Measurements from ENCODE around the gene UVRAG. TPM values are rescaled to one million over a fixed set of nuclear protein-coding genes. Genes with fewer than 3 reads are reported as not detected.

Gene UVRAG
- total RNA-seq, 1 experiment from 2014 or later = 31.3 TPM

DNA sequence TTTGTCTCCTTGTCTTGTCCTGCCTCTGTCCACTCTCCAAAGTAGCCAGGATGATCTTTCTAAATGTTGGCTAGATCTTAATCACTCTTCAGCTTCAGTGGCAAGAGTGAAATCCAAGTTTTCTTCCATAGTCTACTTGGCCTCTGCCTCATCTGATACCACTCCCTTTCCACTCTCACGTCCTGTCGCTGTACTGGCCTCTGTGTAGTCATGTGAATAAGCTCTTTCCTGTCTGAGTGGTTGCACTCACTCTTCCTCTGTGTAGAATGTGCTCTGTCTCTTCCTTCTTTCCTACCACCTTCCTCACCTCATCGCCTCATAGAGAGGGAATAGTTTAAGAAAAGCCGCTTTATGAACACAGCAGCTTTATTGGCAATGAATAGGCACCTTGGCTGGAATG, 304.8 kb downstream of the UVRAG start:
- H3K4me3 ChIP-seq (ENCODE audit: low read depth, low read length) = no peak overlapping the region
- TF ChIP-seq, protein P1, sequence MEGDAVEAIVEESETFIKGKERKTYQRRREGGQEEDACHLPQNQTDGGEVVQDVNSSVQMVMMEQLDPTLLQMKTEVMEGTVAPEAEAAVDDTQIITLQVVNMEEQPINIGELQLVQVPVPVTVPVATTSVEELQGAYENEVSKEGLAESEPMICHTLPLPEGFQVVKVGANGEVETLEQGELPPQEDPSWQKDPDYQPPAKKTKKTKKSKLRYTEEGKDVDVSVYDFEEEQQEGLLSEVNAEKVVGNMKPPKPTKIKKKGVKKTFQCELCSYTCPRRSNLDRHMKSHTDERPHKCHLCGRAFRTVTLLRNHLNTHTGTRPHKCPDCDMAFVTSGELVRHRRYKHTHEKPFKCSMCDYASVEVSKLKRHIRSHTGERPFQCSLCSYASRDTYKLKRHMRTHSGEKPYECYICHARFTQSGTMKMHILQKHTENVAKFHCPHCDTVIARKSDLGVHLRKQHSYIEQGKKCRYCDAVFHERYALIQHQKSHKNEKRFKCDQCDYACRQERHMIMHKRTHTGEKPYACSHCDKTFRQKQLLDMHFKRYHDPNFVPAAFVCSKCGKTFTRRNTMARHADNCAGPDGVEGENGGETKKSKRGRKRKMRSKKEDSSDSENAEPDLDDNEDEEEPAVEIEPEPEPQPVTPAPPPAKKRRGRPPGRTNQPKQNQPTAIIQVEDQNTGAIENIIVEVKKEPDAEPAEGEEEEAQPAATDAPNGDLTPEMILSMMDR (IDR thresholded peaks at IDR 0.05; ENCODE audit: insufficient read depth in 1 of 2, low read depth in 1 of 2, low read length in 1 of 2, severe bottlenecking in 1 of 2, unreplicated experiment in 1 of 2) = no peak
- no peaks in the 10 kb centered on the region for H3K36me3 ChIP-seq (ENCODE audit: control insufficient read depth, insufficient read depth, low read length)
- Mint-ChIP-seq H3K9me3 (ENCODE audit: unreplicated experiment) (no peaks in the 10 kb centered on the region), H3K36me3 (ENCODE audit: insufficient read depth, unreplicated experiment) (peaks cover 6% of the 10 kb centered on the region), H3K4me1 (ENCODE audit: low read depth, unreplicated experiment) (no peaks in the 10 kb centered on the region), H3K27ac (ENCODE audit: unreplicated experiment) (no peak overlapping the region), H3K4me3 (ENCODE audit: unreplicated experiment) (no peak overlapping the region), H3K27me3 (ENCODE audit: insufficient read depth, unreplicated experiment) (no peaks in the 10 kb centered on the region)
- intact Hi-C loops (cut with micrococcal nuclease; ENCODE audit: unreplicated experiment) = loop anchor here (1.0 kb wide), 1 partner anchor 222 kb away; no protein-coding TSS in a partner anchor
- POLR2A ChIA-PET = no interaction called here
- H3K9me3 ChIP-seq = no peaks in the 10 kb centered on the region
- CTCF ChIA-PET = interaction anchor here (0.6 to 0.8 kb wide), 2 partner anchors 90 to 602 kb away, joined by 3 read pairs; no protein-coding TSS in a partner anchor
- BruUV-seq (replicated peaks) = no TSS peak
- DNase-seq = no peak
- H3K27me3 ChIP-seq (replicated peaks; ENCODE audit: control insufficient read depth, insufficient read depth, low read length) = no peaks in the 10 kb centered on the region
- peaks cover 7% of the 10 kb centered on the region for H3K4me1 ChIP-seq

DNA sequence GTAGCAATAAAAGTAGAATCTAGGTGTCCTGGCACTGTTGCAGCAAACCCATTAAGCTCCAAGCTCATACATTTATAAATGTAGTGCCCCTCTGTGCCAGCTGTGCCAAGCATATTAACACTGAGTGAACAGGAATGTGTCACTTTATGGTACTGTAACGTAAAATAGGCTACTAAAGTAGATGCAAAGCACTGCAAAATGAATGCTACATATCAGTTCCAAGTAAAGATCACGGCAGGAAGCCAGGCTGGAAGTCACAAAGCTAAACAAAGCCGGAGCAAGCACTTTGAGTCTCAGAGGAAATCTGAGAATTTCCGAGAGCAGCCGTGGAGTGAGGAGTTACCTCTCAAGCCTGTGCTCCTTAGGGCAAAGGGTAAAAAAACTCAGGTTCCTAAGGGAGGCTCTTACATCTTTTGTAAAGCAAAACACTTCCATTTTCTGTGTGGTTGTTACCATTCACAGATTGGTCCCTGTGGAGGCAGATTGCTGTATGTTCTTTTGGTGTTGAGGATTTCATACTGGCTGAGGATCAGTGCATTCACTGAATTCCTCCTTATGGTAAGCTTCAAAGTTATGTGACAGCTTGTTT, 305.6 kb downstream of the UVRAG start:
- H3K27me3 Mint-ChIP-seq (ENCODE audit: insufficient read depth, unreplicated experiment) = no peaks in the 10 kb centered on the region
- Histone ChIP-seq H3K36me3 (ENCODE audit: control insufficient read depth, insufficient read depth, low read length) (no peaks in the 10 kb centered on the region), H3K27me3 (replicated peaks; ENCODE audit: control insufficient read depth, insufficient read depth, low read length) (no peaks in the 10 kb centered on the region), H3K4me3 (ENCODE audit: low read depth, low read length) (no peak overlapping the region), H3K4me1 (peaks cover 7% of the 10 kb centered on the region), H3K9me3 (no peaks in the 10 kb centered on the region)
- ChIA-PET CTCF (interaction anchor here (0.6 to 1.0 kb wide), 2 partner anchors 59 to 248 kb away, joined by 3 to 5 read pairs; no protein-coding TSS in a partner anchor), POLR2A (no interaction called here)
- no peak overlapping the region for H3K27ac Mint-ChIP-seq (ENCODE audit: unreplicated experiment)
- no peak for DNase-seq
- no peaks in the 10 kb centered on the region for H3K4me1 Mint-ChIP-seq (ENCODE audit: low read depth, unreplicated experiment)
- TF ChIP-seq, protein P1 (IDR thresholded peaks at IDR 0.05; ENCODE audit: insufficient read depth in 1 of 2, low read depth in 1 of 2, low read length in 1 of 2, severe bottlenecking in 1 of 2, unreplicated experiment in 1 of 2) = no peak
- H3K4me3 Mint-ChIP-seq (ENCODE audit: unreplicated experiment) = no peak overlapping the region
- intact Hi-C loops (cut with micrococcal nuclease; ENCODE audit: unreplicated experiment) = no loop called here
- H3K36me3 Mint-ChIP-seq (ENCODE audit: insufficient read depth, unreplicated experiment) = peaks cover 6% of the 10 kb centered on the region
- H3K9me3 Mint-ChIP-seq (ENCODE audit: unreplicated experiment) = no peaks in the 10 kb centered on the region
- BruUV-seq (replicated peaks) = no TSS peak

DNA sequence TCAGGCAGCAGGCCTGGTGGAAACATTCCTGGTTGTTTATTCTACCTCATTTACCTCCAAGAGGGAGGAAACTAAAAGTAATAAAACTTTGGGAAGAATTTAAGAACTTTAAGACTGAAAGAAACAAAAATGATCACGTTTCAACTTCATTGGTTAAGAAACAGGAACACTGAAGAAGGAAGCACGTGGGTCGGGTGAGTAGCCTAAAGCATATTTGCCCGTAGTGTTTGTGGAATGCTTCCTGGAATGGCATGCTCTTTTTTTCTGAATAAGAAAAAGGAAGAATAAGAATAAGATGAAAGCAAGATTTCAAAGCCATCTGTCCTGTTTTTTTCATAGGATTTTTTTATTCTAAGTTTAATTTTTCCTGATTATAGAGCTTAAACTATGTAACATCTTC, 308.2 kb downstream of the UVRAG start:
- no TSS peak for BruUV-seq (replicated peaks)
- intact Hi-C loops (cut with micrococcal nuclease; ENCODE audit: unreplicated experiment) = no loop called here
- Histone ChIP-seq H3K36me3 (ENCODE audit: control insufficient read depth, insufficient read depth, low read length) (no peaks in the 10 kb centered on the region), H3K4me1 (peaks cover 7% of the 10 kb centered on the region), H3K9me3 (no peaks in the 10 kb centered on the region), H3K4me3 (ENCODE audit: low read depth, low read length) (no peak overlapping the region), H3K27me3 (replicated peaks; ENCODE audit: control insufficient read depth, insufficient read depth, low read length) (no peaks in the 10 kb centered on the region)
- Mint-ChIP-seq H3K36me3 (ENCODE audit: insufficient read depth, unreplicated experiment) (peaks cover 6% of the 10 kb centered on the region), H3K4me3 (ENCODE audit: unreplicated experiment) (no peak overlapping the region), H3K27ac (ENCODE audit: unreplicated experiment) (no peak overlapping the region), H3K9me3 (ENCODE audit: unreplicated experiment) (no peaks in the 10 kb centered on the region), H3K27me3 (ENCODE audit: insufficient read depth, unreplicated experiment) (no peaks in the 10 kb centered on the region), H3K4me1 (ENCODE audit: low read depth, unreplicated experiment) (no peaks in the 10 kb centered on the region)
- POLR2A ChIA-PET = no interaction called here
- no peak for DNase-seq
- CTCF ChIA-PET = no interaction called here
- TF ChIP-seq, protein P1 (IDR thresholded peaks at IDR 0.05; ENCODE audit: insufficient read depth in 1 of 2, low read depth in 1 of 2, low read length in 1 of 2, severe bottlenecking in 1 of 2, unreplicated experiment in 1 of 2) = no peak

Measured in Caco-2 (cell line).